Chondrocyte (in vitro differentiated cells): ENCODE results near the gene CHSY3. TPM values are rescaled to one million over a fixed set of nuclear protein-coding genes. Genes with fewer than 3 reads are reported as not detected.
A peak's percentile ranks its signal among the peaks of the same experiment; 100 is the strongest.

Experiments used
- DNase-seq: peaks from one replicate; pipeline ENCODE4 v3.0.0; 2021; ENCODE audit warnings: mixed read lengths, low spot score
- H3K27ac Mint-ChIP-seq: one replicate; pipeline ENCODE4 v1.8.0; 2021; ENCODE audit warnings: mild to moderate bottlenecking, moderate library complexity, mixed read lengths; ENCODE audit not compliant: unreplicated experiment
- H3K27me3 Mint-ChIP-seq: 2 replicates; pipeline ENCODE4 v1.8.0; 2021; ENCODE audit warnings: low read depth, mixed read lengths
- H3K36me3 Mint-ChIP-seq: 2 replicates; pipeline ENCODE4 v1.8.0; 2021; ENCODE audit warnings: low read depth, mixed read lengths
- H3K4me1 Mint-ChIP-seq: 2 replicates; pipeline ENCODE4 v1.8.0; 2021; ENCODE audit warnings: low read depth, mild to moderate bottlenecking, mixed read lengths
- H3K4me3 Mint-ChIP-seq: one replicate; pipeline ENCODE4 v1.8.0; 2021; ENCODE audit warnings: mild to moderate bottlenecking, moderate library complexity, mixed read lengths; ENCODE audit not compliant: unreplicated experiment
- H3K9me3 Mint-ChIP-seq: 2 replicates; pipeline ENCODE4 v1.8.0; 2021; ENCODE audit warnings: low read depth, mixed read lengths
- total RNA-seq: library from RNA; stranded (reverse); gene quantifications from 3 replicates; pipeline ENCODE4 v1.2.1, GENCODE V29; 2021
- TF ChIP-seq, protein P1 (sequence below): fragments of 200-600 bp; sonication (generic); IDR thresholded peaks from 2 replicates; pipeline ENCODE4 v1.5.0; 2021; ENCODE audit warnings: antibody characterized with exemption, mild to moderate bottlenecking, moderate library complexity

The CHSY3 gene
- total RNA-seq, 1 donor from 2014 or later: 18.1 TPM

DNA sequence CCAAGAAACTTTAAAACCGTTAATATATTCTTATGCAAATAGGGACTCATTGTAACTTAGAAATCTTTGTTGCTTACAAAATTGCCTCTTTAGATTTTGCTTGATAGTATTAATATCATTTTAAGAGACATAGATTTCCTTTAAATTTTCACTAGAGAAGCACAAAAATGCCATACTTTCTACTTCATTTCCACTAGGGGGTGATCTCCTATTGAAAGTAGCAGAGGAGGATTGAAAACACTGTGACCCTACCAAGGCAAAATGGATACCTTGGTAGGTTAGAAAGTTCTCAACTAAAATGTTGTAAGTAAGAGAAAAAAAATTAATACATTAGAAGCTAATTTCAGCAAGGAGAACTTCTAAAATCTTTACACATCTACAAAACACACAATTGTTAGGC, 204.9 kb downstream of the CHSY3 start:
- Mint-ChIP-seq H3K27me3 (no peaks in the 10 kb centered on the region), H3K4me1 (peaks cover 60% of the 10 kb centered on the region), H3K27ac (no peak overlapping the region), H3K4me3 (no peak overlapping the region), H3K36me3 (no peaks in the 10 kb centered on the region), H3K9me3 (no peaks in the 10 kb centered on the region)
- TF ChIP-seq, protein P1, sequence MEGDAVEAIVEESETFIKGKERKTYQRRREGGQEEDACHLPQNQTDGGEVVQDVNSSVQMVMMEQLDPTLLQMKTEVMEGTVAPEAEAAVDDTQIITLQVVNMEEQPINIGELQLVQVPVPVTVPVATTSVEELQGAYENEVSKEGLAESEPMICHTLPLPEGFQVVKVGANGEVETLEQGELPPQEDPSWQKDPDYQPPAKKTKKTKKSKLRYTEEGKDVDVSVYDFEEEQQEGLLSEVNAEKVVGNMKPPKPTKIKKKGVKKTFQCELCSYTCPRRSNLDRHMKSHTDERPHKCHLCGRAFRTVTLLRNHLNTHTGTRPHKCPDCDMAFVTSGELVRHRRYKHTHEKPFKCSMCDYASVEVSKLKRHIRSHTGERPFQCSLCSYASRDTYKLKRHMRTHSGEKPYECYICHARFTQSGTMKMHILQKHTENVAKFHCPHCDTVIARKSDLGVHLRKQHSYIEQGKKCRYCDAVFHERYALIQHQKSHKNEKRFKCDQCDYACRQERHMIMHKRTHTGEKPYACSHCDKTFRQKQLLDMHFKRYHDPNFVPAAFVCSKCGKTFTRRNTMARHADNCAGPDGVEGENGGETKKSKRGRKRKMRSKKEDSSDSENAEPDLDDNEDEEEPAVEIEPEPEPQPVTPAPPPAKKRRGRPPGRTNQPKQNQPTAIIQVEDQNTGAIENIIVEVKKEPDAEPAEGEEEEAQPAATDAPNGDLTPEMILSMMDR: peak; percentile 92
- DNase-seq: no peak

DNA sequence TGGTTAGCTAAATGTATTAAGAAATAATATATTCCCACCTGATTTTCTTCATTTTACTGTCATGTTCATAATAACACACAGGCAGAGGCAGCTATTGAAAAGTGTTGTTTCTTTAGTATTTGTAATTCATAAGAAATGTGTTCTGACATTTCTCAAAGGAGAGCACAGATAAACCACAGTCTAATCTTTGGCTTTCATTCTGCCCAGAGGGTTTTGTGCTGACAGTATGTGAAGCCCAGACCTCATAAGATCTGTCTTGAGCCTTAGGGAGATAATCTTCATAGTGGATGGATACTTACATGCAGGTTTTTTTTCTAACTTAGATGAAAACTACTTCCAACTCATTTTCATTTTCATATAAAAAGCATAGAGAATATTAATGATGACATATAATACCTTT, 206.1 kb downstream of the CHSY3 start:
- Mint-ChIP-seq H3K4me1 (peaks cover 62% of the 10 kb centered on the region), H3K9me3 (no peaks in the 10 kb centered on the region), H3K36me3 (no peaks in the 10 kb centered on the region), H3K27ac (no peak overlapping the region), H3K4me3 (no peak overlapping the region), H3K27me3 (no peaks in the 10 kb centered on the region)
- DNase-seq: no peak
- TF ChIP-seq, protein P1: no peak

DNA sequence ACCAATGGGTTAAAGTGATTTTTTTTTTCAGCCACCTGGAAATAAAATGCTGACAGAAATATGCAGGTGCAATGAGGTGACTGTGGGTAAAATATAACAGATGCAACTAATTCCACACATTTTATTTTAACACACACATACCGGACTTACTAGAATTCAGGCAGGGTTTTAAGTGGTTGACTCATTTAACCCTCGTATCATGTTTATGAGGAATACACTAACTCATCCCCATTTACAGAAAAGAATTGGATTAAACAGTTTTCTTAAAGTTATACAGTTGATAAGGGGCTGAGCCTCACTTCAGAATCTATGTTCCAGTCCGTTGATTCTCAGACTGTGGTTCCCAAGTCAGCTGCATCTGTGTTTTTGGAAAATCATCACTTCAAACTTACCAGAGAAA, 207.5 kb downstream of the CHSY3 start:
- TF ChIP-seq, protein P1: no peak
- no peak overlapping the region for H3K27ac Mint-ChIP-seq
- peaks cover 60% of the 10 kb centered on the region for H3K4me1 Mint-ChIP-seq
- no peak for DNase-seq
- H3K4me3 Mint-ChIP-seq: no peak overlapping the region
- no peaks in the 10 kb centered on the region for H3K36me3 Mint-ChIP-seq
- H3K9me3 Mint-ChIP-seq: no peaks in the 10 kb centered on the region
- no peaks in the 10 kb centered on the region for H3K27me3 Mint-ChIP-seq

DNA sequence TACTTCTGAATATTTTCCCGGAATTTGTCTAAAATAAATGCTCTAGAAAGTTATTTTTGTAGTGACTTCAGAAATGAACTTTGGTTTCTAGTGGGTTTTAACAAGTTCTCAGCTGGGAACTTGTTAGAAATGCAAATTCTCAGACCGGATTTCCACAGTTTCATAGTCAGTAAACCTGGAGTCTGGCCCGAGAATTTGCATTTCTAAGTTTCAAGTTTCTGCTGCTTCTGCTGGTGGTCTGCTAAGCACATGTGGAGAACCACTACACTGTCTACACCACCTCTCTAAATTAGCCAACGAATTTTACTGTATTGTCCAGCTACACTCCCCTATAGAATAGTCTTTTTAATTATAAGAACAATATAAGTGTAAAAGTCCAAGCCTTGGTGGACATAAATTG, 208.0 kb downstream of the CHSY3 start:
- Mint-ChIP-seq H3K36me3 (no peaks in the 10 kb centered on the region), H3K27me3 (no peaks in the 10 kb centered on the region), H3K4me1 (peaks cover 59% of the 10 kb centered on the region), H3K27ac (no peak overlapping the region), H3K4me3 (no peak overlapping the region), H3K9me3 (no peaks in the 10 kb centered on the region)
- TF ChIP-seq, protein P1: no peak
- no peak for DNase-seq

DNA sequence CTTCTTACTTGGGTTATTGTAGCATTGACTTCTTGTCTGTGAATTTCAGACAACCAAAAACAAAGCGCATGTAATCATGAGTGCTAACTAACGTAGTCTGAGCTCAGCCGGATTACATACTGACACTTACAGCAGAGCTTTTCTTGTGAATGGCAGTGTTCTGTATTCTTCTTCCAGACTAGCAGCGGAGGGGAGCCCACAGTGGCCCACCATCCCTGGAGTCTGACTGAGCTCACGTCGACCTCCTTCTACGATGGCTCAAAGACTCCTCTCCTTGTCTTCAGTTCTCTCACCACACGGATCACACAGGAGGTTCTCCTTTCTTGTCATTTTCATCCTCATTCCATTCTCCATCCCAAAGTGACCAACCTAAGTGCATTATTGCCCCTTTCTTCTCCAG, 211.4 kb downstream of the CHSY3 start:
- H3K4me3 Mint-ChIP-seq: no peak overlapping the region
- no peaks in the 10 kb centered on the region for H3K27me3 Mint-ChIP-seq
- TF ChIP-seq, protein P1: no peak
- H3K4me1 Mint-ChIP-seq: peaks cover 53% of the 10 kb centered on the region
- H3K27ac Mint-ChIP-seq: peak overlapping the region; percentile 0
- no peak for DNase-seq
- no peaks in the 10 kb centered on the region for H3K9me3 Mint-ChIP-seq
- no peaks in the 10 kb centered on the region for H3K36me3 Mint-ChIP-seq
